ENCODE data around the gene TIAM2.

Gene TIAM2

GRCh38 chr6:155041741-155042279, 46.7 kb downstream of the TIAM2 start:
- CTCF ChIA-PET: no interaction called here
- H3K4me3 ChIP-seq (ENCODE audit: low read depth, low read length): no peak overlapping the region
- POLR2A ChIA-PET: no interaction called here
- no peak for TF ChIP-seq CTCF (IDR thresholded peaks at IDR 0.05; ENCODE audit: insufficient read depth, low read length, missing control alignments)
- DNase-seq (ENCODE audit: low read depth, low spot score): no peak

- POLR2A ChIA-PET: no interaction called here
- CTCF ChIA-PET: no interaction called here
- no peak for DNase-seq (ENCODE audit: low read depth, low spot score)
- H3K4me3 ChIP-seq (ENCODE audit: low read depth, low read length): no peak overlapping the region
- TF ChIP-seq CTCF (IDR thresholded peaks at IDR 0.05; ENCODE audit: insufficient read depth, low read length, missing control alignments): no peak
Observed at GRCh38 chr6:155042983-155043382, 47.9 kb downstream of the TIAM2 start.

- H3K4me3 ChIP-seq (ENCODE audit: low read depth, low read length): no peak overlapping the region
- DNase-seq (ENCODE audit: low read depth, low spot score): no peak
- CTCF ChIA-PET: no interaction called here
- TF ChIP-seq CTCF (IDR thresholded peaks at IDR 0.05; ENCODE audit: insufficient read depth, low read length, missing control alignments): no peak
- POLR2A ChIA-PET: no interaction called here
Observed at GRCh38 chr6:155045561-155046404, 50.7 kb downstream of the TIAM2 start.

GRCh38 chr6:155047523-155047922, 52.4 kb downstream of the TIAM2 start:
- ChIA-PET POLR2A (no interaction called here), CTCF (no interaction called here)
- DNase-seq (ENCODE audit: low read depth, low spot score): no peak
- TF ChIP-seq CTCF (IDR thresholded peaks at IDR 0.05; ENCODE audit: insufficient read depth, low read length, missing control alignments): no peak
- H3K4me3 ChIP-seq (ENCODE audit: low read depth, low read length): no peak overlapping the region

- ChIA-PET POLR2A (interaction anchor here (0.7 kb wide), 1 partner anchor 104 kb away, joined by 3 read pairs; no protein-coding TSS in a partner anchor), CTCF (interaction anchor here (1.4 to 1.6 kb wide), 2 partner anchors 11 to 376 kb away, joined by 3 to 4 read pairs; no protein-coding TSS in a partner anchor)
- DNase-seq (ENCODE audit: low read depth, low spot score): no peak
- no peak overlapping the region for H3K4me3 ChIP-seq (ENCODE audit: low read depth, low read length)
- no peak for TF ChIP-seq CTCF (IDR thresholded peaks at IDR 0.05; ENCODE audit: insufficient read depth, low read length, missing control alignments)
Observed at GRCh38 chr6:155050311-155050710, 55.2 kb downstream of the TIAM2 start.

GRCh38 chr6:155054491-155055250, 59.6 kb downstream of the TIAM2 start:
- no peak overlapping the region for H3K4me3 ChIP-seq (ENCODE audit: low read depth, low read length)
- ChIA-PET POLR2A (no interaction called here), CTCF (interaction anchor here (0.6 kb wide), 1 partner anchor 74 kb away, joined by 3 read pairs; no protein-coding TSS in a partner anchor)
- no peak for DNase-seq (ENCODE audit: low read depth, low spot score)
- no peak for TF ChIP-seq CTCF (IDR thresholded peaks at IDR 0.05; ENCODE audit: insufficient read depth, low read length, missing control alignments)

All from AG04449 (cell line).